GM18520 (cell line): ENCODE results near the gene C2CD2L.
"Not testable (repeated sequence)": the region's sequence is repeated elsewhere in the genome, so short reads cannot be mapped to it uniquely, and the experiment has no call there.

Experiments
- ATAC-seq: cut with Tn5 transposase; IDR thresholded peaks from one replicate; pipeline ENCODE4 v1.9.1; 2021; ENCODE audit not compliant: unreplicated experiment

C2CD2L gene

DNA sequence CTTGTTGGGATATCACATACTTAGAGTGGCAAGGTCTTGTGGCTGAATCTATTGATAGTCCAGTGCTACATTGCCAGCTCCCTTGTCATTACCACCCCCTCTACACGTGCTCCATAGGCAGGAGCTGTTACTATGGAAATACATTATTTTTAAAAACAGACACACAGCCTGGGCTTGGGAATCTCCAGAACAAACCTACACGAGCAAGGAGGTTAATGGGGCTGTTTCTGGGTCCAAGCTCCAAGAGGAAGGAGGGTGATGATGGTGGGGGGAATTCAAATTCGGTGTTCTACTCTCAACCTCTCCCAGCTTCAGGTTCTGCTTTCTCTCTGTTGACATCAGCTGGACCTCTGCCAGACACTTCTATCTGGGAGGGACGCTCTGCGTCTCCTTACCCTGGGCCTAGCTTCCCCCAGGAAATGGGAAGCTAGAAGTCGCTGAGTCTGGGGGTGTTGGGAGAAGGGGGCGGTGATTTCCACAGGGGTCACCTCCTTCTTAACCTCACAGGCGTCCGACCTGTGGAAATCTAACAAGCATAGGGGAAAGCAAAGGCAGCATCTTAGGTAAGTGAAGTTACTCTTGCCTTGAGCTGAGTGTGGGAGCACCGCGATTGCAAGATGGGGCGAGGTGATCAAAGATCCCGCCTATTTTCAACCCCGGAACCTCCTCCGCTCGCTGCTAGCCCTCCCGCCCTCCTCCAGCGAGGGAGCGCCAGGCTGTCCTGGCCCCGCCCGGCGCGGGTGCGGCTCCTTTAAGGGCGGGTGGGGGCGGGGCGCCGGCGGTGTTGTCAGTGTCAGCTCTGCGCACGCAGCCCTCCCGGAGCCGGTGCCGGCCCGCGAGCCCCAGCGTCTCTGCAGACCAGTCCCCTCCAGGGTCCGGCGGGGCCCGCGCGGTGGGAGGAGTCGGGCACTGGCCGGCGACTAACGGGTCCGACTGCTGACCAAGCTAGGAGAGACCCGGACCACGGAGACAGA is at the start of gene C2CD2L:
Gene C2CD2L, plus strand, starts transcription at position 781 of the 974 bp plus-strand sequence. CDS start 398 bp downstream, outside the sequence.
- peak; percentile 60 for ATAC-seq

GRCh38 chr11:119059128-119059527 is 48.0 kb upstream of the C2CD2L start:
- not testable (repeated sequence) for ATAC-seq

DNA sequence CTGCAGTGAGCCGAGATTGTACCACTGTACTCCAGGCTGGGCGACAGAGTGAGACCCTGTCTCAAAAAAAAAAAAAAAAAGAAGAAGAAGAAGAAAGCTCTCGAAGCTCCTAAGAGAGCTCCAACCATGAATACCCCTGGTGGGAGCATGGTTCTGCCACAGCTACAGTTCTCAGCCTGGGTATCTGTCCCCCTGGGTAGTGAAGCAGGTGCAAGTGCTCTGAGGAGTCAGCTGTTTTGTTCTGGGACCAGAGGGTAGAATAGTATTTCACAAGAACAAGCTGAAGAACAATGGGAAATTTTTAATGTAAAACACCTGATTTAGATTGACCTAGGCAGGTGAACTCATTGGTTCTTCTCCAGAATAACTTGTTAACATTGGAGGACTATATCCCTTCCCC is 45.9 kb upstream of the C2CD2L start:
- ATAC-seq = no peak

GRCh38 chr11:119062779-119063178 is 44.4 kb upstream of the C2CD2L start:
- no peak for ATAC-seq

GRCh38 chr11:119065369-119065768 is 41.8 kb upstream of the C2CD2L start:
- ATAC-seq = no peak

DNA sequence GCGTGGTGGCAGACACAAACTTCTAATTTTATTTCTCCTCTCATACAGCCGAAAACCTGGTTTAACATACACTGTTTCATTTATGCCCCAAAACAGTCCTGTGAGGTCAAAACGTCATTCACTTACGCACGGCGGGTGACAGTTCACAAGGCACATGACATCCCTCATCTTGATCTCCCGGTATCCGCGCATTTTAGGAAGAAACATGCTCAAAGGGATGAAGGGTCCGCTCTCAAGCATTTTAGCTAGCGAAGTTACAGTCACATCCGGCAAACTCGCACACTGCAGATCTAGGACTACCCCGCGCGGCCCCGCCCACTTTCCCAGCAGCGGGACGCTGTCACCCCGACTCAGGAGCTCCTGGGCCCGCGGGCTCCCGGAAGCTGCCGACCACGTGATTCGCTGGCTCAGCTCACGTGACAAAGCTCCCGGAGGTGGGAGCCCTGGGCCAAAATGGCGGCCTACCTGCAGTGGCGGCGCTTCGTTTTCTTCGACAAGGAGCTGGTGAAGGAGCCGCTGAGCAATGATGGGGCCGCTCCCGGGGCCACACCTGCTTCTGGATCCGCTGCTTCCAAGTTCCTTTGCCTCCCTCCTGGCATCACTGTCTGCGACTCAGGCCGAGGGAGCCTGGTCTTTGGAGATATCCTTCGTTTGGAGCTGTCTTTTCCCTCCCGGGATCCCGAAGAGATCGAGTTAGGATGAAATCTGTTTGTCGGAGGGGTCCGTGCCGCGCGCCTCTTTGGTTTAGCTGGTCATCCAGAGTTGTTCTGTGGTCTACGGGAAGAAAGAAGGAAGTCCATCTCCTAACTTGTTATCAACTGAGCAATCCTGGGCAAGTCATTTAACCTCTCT is 39.5 kb upstream of the C2CD2L start, which contains the start of gene VPS11:
Gene VPS11, plus strand, starts transcription at position 448 of the 852 bp plus-strand sequence. Its CDS starts 6 bp downstream, at position 454.
- ATAC-seq = peak; percentile 91

- ATAC-seq = no peak
Measured at GRCh38 chr11:119077839-119078238, 29.3 kb upstream of the C2CD2L start.

DNA sequence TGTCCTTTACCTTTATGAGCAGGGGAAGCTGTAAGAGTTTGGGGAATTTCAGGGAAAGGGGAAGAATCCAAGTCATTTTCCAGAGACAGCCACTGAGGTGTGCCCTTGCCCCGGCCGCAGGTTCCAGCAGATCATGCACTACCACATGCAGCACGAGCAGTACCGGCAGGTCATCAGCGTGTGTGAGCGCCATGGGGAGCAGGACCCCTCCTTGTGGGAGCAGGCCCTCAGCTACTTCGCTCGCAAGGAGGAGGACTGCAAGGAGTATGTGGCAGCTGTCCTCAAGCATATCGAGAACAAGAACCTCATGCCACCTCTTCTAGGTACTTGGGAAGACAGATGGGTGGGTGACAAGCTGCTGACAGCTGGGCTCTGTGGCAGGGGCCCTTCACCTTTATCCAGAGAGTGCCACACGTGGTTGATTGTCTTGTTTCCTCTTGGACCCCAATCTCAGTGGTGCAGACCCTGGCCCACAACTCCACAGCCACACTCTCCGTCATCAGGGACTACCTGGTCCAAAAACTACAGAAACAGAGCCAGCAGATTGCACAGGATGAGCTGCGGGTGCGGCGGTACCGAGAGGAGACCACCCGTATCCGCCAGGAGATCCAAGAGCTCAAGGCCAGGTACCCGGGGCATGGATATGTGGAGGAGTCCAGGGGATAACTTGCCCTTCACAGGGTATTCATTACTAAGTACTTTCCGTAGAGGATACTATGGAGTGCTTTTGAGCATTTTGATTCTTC is 28.3 kb upstream of the C2CD2L start:
- no peak for ATAC-seq

DNA sequence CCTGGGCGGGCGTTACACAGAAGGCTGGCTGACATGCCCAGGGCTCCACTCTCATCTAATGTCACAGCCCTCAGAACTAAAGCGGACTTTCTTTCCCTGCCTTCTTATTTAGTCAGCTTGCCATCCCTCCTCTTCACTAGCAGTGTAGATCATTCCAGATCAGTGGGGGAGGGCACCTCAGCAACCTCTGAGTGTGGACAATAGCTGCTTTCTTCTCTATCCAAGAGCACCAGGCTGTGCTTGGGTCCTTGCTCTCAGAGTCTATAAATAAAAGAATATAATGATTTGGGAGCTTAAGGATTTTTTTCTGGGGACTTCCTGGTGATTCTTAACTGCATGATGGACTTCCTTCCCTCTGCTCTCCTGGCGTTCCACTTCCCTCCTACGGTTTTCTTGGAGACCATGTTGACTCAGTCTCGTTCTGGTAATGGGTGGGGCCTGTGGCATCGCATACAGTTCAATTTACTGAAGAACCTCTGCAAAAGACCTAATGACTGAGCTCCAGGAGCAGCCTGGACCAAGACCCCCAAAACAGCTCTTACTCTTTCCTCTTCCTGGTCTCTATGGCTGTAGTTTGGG is 25.4 kb upstream of the C2CD2L start:
- no peak for ATAC-seq

GRCh38 chr11:119084663-119085436 is 22.3 kb upstream of the C2CD2L start, which contains the start of gene HMBS:
Gene HMBS (plus strand): TSS chr11:119084881. CDS start chr11:119085034, 153 bp downstream.
- peak; percentile 78 for ATAC-seq

GRCh38 chr11:119085437-119085847 is 21.7 kb upstream of the C2CD2L start:
- no peak for ATAC-seq

GRCh38 chr11:119087123-119087522 is 20.0 kb upstream of the C2CD2L start:
- ATAC-seq = no peak

DNA sequence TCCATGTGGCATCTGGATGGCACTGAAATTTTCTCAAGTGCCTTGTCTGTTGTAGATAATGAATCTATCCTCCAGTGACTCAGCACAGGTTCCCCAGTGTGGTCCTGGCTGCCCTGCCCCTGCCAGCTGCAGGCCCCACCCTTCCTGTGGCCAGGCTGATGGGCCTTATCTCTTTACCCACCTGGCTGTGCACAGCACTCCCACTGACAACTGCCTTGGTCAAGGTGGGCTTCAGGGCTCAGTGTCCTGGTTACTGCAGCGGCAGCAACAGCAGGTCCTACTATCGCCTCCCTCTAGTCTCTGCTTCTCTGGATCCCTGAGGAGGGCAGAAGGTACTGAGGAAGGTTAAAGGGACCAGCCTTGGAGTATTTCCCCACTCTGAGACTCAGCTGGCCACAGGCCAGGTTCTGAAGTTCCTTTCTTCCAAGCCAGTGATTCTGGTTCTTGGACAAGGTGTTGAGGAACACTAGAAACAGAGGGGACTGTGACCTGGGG is 19.4 kb upstream of the C2CD2L start:
- no peak for ATAC-seq

DNA sequence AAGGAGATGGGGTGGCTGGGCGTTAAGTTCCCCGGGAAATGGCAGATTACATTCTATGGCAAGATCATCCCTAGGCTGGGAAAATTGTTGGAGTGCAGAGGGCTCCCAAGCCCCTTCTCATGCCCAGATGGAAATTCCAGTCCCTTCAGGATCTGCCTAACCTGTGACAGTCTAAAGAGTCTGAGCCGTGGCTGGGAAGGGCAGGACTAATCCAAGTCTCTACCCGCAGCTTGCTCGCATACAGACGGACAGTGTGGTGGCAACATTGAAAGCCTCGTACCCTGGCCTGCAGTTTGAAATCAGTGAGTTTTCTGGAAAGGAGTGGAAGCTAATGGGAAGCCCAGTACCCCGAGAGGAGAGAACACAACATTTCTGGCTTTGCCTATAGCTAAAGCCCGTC is 18.7 kb upstream of the C2CD2L start:
- ATAC-seq = no peak

- ATAC-seq = no peak
Measured at GRCh38 chr11:119089319-119089718, 17.8 kb upstream of the C2CD2L start.

- no peak for ATAC-seq
Measured at GRCh38 chr11:119091178-119091577, 16.0 kb upstream of the C2CD2L start.

- ATAC-seq = no peak
Measured at GRCh38 chr11:119091966-119092879, 14.9 kb upstream of the C2CD2L start.
